Measurements from ENCODE around the gene FHIT. TPM values are rescaled to one million over a fixed set of nuclear protein-coding genes. Genes with fewer than 3 reads are reported as not detected.

The FHIT gene
- total and polyA plus RNA-seq, 10 of the 15 experiments (the other 5 are each of a cell fraction or from before 2014, with no cell fraction given): 4.2 to 14.9 (median 9.4) TPM

GRCh38 chr3:60696428-60697125 lies 554.7 kb downstream of the FHIT start:
- H3K27ac ChIP-seq (ENCODE audit: control insufficient read depth, insufficient read depth): no peak overlapping the region
- H2AFZ ChIP-seq (ENCODE audit: control insufficient read depth, low read depth, low read length): no peak overlapping the region
- H3K9ac ChIP-seq (ENCODE audit: control insufficient read depth, insufficient read depth, low read length): no peak overlapping the region
- no TSS peak for BruUV-seq (replicated peaks)
- H3K4me1 ChIP-seq (ENCODE audit: control insufficient read depth, insufficient read depth, low read length): no peaks in the 10 kb centered on the region
- no peak for ATAC-seq
- no peaks in the 10 kb centered on the region; the same call in 2 of the 3 replicates for H3K9me3 ChIP-seq (replicated peaks; ENCODE audit: control insufficient read depth, insufficient read depth, low read length)
- SMC1A ChIA-PET (ENCODE audit: uncharacterized antibody, unreplicated experiment): no interaction called here
- no peaks in the 10 kb centered on the region for H4K20me1 ChIP-seq (ENCODE audit: control insufficient read depth, insufficient read depth)
- intact Hi-C loops (cut with micrococcal nuclease; ENCODE audit: unreplicated experiment): no loop called here
- RAD21 ChIA-PET (ENCODE audit: unreplicated experiment): no interaction called here
- no peak for FAIRE-seq
- POLR2A ChIA-PET: no interaction called here
- no peak for DNase-seq (ENCODE audit: low read depth, low spot score)
- H3K4me3 ChIP-seq: no peak overlapping the region
- H3K27me3 ChIP-seq (replicated peaks in 1 of 2; ENCODE audit: control insufficient read depth in 2 of 2, insufficient read depth in 2 of 2, low read length in 1 of 2): no peaks in the 10 kb centered on the region
- WGBS (ENCODE audit: insufficient coverage, insufficient replicate concordance, low lambda C conversion rate, missing lambda C conversion rate): 61% methylated on average over 5 of the region's 5 CpGs
- H3K79me2 ChIP-seq (ENCODE audit: control insufficient read depth, insufficient read depth, low read length): no peaks in the 10 kb centered on the region
- CTCF ChIA-PET: no interaction called here
- no peak overlapping the region for H3K4me2 ChIP-seq (ENCODE audit: control insufficient read depth, insufficient read depth)
- in situ Hi-C loops (cut with MboI): no loop called here
- no peaks in the 10 kb centered on the region for H3K36me3 ChIP-seq (ENCODE audit: control insufficient read depth in 2 of 2, insufficient read depth in 2 of 2, low read length in 1 of 2)
- TF ChIP-seq SKIL (IDR thresholded peaks at IDR 0.05; ENCODE audit: low read depth, poor library complexity, severe bottlenecking) (no peak), ZZZ3 (IDR thresholded peaks at IDR 0.05; ENCODE audit: control insufficient read depth, insufficient read length, low read depth) (no peak), E2F8 (IDR thresholded peaks at IDR 0.05; ENCODE audit: low read depth, partially characterized antibody) (no peak), KAT2A (conservative IDR thresholded peaks at IDR 0.05; ENCODE audit: control insufficient read depth, low read depth, low read length) (no peak), YY1 (IDR thresholded peaks at IDR 0.05; ENCODE audit: low read depth, low read length) (no peak), PML (IDR thresholded peaks at IDR 0.05; ENCODE audit: low read length) (no peak), CREM (IDR thresholded peaks at IDR 0.05; ENCODE audit: low read depth) (no peak), CHD2 (IDR thresholded peaks at IDR 0.05; ENCODE audit: borderline replicate concordance, low read depth, low read length) (no peak), CHD1 (IDR thresholded peaks at IDR 0.05; ENCODE audit: low read depth, low read length) (no peak), SRF (IDR thresholded peaks at IDR 0.05; ENCODE audit: low read depth in 2 of 2, low read length in 2 of 2) (no peak), SMAD1 (IDR thresholded peaks at IDR 0.05; ENCODE audit: low read depth, partially characterized antibody) (no peak), IRF3 (IDR thresholded peaks at IDR 0.05) (no peak), SP1 (IDR thresholded peaks at IDR 0.05; ENCODE audit: low read depth, low read length) (no peak), PAX5 (IDR thresholded peaks at IDR 0.05; ENCODE audit: borderline replicate concordance, low read depth, low read length) (no peak), ZSCAN29 (IDR thresholded peaks at IDR 0.05) (no peak), ZNF217 (IDR thresholded peaks at IDR 0.05) (no peak), ZNF384 (IDR thresholded peaks at IDR 0.05; ENCODE audit: borderline replicate concordance, low read depth, low read length) (no peak), EED (IDR thresholded peaks at IDR 0.05; ENCODE audit: low read depth) (no peak), MEF2A (IDR thresholded peaks at IDR 0.05; ENCODE audit: insufficient read depth, low read depth, low read length) (no peak)
